GM19035 (cell line): ENCODE data around the gene TMEM217.

ENCODE experiments used
- ATAC-seq: cut with Tn5 transposase; IDR thresholded peaks from one replicate; pipeline ENCODE4 v1.9.1; 2021; ENCODE audit not compliant: unreplicated experiment

TMEM217 gene

GRCh38 chr6:37244430-37245310 is 13.3 kb downstream of the TMEM217 start:
- ATAC-seq = no peak

- ATAC-seq = no peak
Observed at GRCh38 chr6:37243816-37244370, 14.1 kb downstream of the TMEM217 start.

GRCh38 chr6:37243131-37243815 is 14.7 kb downstream of the TMEM217 start:
- ATAC-seq = no peak

GRCh38 chr6:37242429-37243052 is 15.4 kb downstream of the TMEM217 start:
- ATAC-seq = no peak

GRCh38 chr6:37241775-37242428 is 16.0 kb downstream of the TMEM217 start:
- no peak for ATAC-seq

- no peak for ATAC-seq
Observed at GRCh38 chr6:37241131-37241530, 16.8 kb downstream of the TMEM217 start.

GRCh38 chr6:37239950-37240713 is 17.8 kb downstream of the TMEM217 start:
- ATAC-seq = no peak

- no peak for ATAC-seq
Observed at GRCh38 chr6:37239526-37239925, 18.4 kb downstream of the TMEM217 start.

- ATAC-seq = no peak
Observed at GRCh38 chr6:37238381-37238780, 19.6 kb downstream of the TMEM217 start.

GRCh38 chr6:37237789-37238188 is 20.2 kb downstream of the TMEM217 start:
- ATAC-seq = no peak

- ATAC-seq = no peak
Observed at GRCh38 chr6:37236921-37237320, 21.0 kb downstream of the TMEM217 start.

GRCh38 chr6:37233541-37233940 is 24.4 kb downstream of the TMEM217 start:
- ATAC-seq = no peak

- ATAC-seq = no peak
Observed at GRCh38 chr6:37232430-37233017, 25.4 kb downstream of the TMEM217 start.

GRCh38 chr6:37230104-37230503 is 27.8 kb downstream of the TMEM217 start:
- ATAC-seq = no peak

GRCh38 chr6:37225350-37226169 is 32.4 kb downstream of the TMEM217 start:
- ATAC-seq = no peak

- ATAC-seq = no peak
Observed at GRCh38 chr6:37222992-37223391, 35.0 kb downstream of the TMEM217 start.

- peak; percentile 81 for ATAC-seq
Observed at GRCh38 chr6:37222125-37222967, 35.6 kb downstream of the TMEM217 start.

GRCh38 chr6:37221585-37222124 is 36.3 kb downstream of the TMEM217 start:
- no peak for ATAC-seq
